Activated T-helper 1 cell treated with anti-CD3 and anti-CD28 coated beads, Interleukin-2, amount 50 U/mL, for 16 hours (primary cell): ENCODE measurements around the gene PDCD2L.
"Not testable (repeated sequence)": the region's sequence is repeated elsewhere in the genome, so short reads cannot be mapped to it uniquely, and the experiment has no call there.

Source experiments
- DNase-seq, 2 donors: peaks; one replicate each; pipeline ENCODE4 v3.0.0-alpha.2; 2020; ENCODE audit warnings: low read depth in 1 of 2, low spot score in 1 of 2

The PDCD2L gene

DNA sequence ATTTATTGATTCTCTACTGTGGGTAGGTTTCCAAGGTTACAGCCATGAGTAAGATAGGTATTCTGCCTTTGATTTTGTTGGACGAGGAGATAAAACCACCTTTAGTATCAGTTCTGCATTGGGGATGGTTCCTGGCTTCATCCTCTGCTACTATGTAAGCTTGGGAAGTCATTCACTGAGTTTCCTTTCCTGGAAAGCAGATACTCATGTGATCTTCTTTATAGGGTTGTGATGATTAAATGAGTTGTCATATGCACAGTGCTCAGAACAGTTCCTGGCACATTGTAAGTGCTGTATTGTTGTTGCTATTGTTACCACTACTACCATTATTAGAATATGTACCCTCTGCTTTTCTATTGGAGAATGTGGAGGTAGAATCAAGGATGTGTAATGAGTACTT is 64.2 kb downstream of the PDCD2L start:
- DNase-seq, result no peak

- not testable (repeated sequence) for DNase-seq
These were observed 64.8 kb downstream of the PDCD2L start for GRCh38 chr19:34469026-34469425.

GRCh38 chr19:34471906-34472700 is 67.9 kb downstream of the PDCD2L start:
- no peak for DNase-seq

GRCh38 chr19:34474233-34474989 is 70.2 kb downstream of the PDCD2L start:
- no peak for DNase-seq

DNA sequence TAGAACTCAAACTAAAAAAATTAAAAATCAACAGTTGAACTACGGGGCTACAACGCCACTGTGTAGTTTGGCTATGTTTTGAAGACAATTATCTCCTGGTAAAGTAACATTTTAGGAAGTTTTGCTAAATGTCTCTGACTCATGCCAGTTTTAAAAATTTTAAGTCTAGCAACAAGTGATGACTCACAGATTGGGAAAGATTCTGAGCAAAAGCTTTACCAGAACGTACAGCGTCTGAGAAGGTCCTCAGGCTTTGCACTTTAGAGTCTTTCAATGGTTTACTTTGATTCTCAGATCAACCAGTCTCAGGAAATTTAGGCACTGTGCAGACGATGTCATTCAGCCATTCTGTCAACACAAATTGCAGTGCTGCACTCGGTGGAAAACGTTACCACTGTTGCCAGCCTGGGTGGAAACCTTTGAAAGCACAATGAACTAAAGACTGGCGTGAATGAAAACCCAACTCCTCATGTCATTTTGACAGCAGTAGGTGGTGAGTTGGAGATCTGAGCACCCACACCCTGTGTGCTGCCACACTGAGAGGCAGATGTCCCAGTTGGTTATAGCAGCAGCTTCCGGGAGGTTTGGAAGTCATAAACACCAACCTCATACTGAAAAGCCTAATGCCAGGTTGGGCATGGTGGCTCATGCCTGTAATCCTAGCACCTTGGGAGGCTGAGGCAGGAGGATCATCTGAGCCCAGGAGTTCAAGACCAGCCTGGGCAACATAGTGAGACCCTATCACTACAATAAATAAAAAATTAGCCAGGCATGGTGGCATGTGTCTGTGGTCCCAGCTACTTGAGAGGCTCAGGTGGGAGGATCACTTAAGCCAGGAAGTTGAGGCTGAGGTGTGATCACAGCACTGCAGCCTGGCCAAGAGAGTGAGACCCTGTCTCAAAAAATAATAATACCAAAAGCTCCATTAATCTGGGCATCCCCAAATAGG is 71.1 kb downstream of the PDCD2L start:
- no peak for DNase-seq
